ENCODE data around the gene ALDH3B1. TPM values are rescaled to one million over a fixed set of nuclear protein-coding genes. Genes with fewer than 3 reads are reported as not detected.

Gene ALDH3B1
- total RNA-seq, 1 experiment from 2014 or later, result 0.35 TPM

- no peaks in the 10 kb centered on the region for H3K36me3 ChIP-seq (replicated peaks; ENCODE audit: control insufficient read depth, insufficient read depth, low read length)
- no peaks in the 10 kb centered on the region for H3K27me3 ChIP-seq (ENCODE audit: control insufficient read depth, insufficient read depth, low read length)
- H3K4me3 ChIP-seq (ENCODE audit: insufficient read depth, low read depth, low read length), result no peak overlapping the region
- no peak for DNase-seq
These were observed 5.3 kb downstream of the ALDH3B1 start for GRCh38 chr11:68015467-68015866.

GRCh38 chr11:68016161-68016903, 6.2 kb downstream of the ALDH3B1 start:
- Histone ChIP-seq H3K4me3 (ENCODE audit: insufficient read depth, low read depth, low read length) (no peak overlapping the region), H3K36me3 (replicated peaks; ENCODE audit: control insufficient read depth, insufficient read depth, low read length) (no peaks in the 10 kb centered on the region), H3K27me3 (ENCODE audit: control insufficient read depth, insufficient read depth, low read length) (no peaks in the 10 kb centered on the region)
- DNase-seq, result no peak

- H3K4me3 ChIP-seq (ENCODE audit: insufficient read depth, low read depth, low read length), result no peak overlapping the region
- no peaks in the 10 kb centered on the region for H3K36me3 ChIP-seq (replicated peaks; ENCODE audit: control insufficient read depth, insufficient read depth, low read length)
- no peak for DNase-seq
- H3K27me3 ChIP-seq (ENCODE audit: control insufficient read depth, insufficient read depth, low read length), result no peaks in the 10 kb centered on the region
These were observed 7.0 kb downstream of the ALDH3B1 start for GRCh38 chr11:68016904-68017817.

- no peak overlapping the region for H3K4me3 ChIP-seq (ENCODE audit: insufficient read depth, low read depth, low read length)
- no peak for DNase-seq
- no peaks in the 10 kb centered on the region for H3K27me3 ChIP-seq (ENCODE audit: control insufficient read depth, insufficient read depth, low read length)
- no peaks in the 10 kb centered on the region for H3K36me3 ChIP-seq (replicated peaks; ENCODE audit: control insufficient read depth, insufficient read depth, low read length)
These were observed 8.0 kb downstream of the ALDH3B1 start for GRCh38 chr11:68017980-68018729.

GRCh38 chr11:68018730-68019190, 8.6 kb downstream of the ALDH3B1 start:
- Histone ChIP-seq H3K27me3 (ENCODE audit: control insufficient read depth, insufficient read depth, low read length) (no peaks in the 10 kb centered on the region), H3K36me3 (replicated peaks; ENCODE audit: control insufficient read depth, insufficient read depth, low read length) (no peaks in the 10 kb centered on the region), H3K4me3 (ENCODE audit: insufficient read depth, low read depth, low read length) (no peak overlapping the region)
- DNase-seq, result no peak

GRCh38 chr11:68019486-68019885, 9.4 kb downstream of the ALDH3B1 start:
- Histone ChIP-seq H3K36me3 (replicated peaks; ENCODE audit: control insufficient read depth, insufficient read depth, low read length) (no peaks in the 10 kb centered on the region), H3K4me3 (ENCODE audit: insufficient read depth, low read depth, low read length) (no peak overlapping the region), H3K27me3 (ENCODE audit: control insufficient read depth, insufficient read depth, low read length) (no peaks in the 10 kb centered on the region)
- no peak for DNase-seq

GRCh38 chr11:68020575-68020974, 10.4 kb downstream of the ALDH3B1 start:
- H3K4me3 ChIP-seq (ENCODE audit: insufficient read depth, low read depth, low read length), result no peak overlapping the region
- H3K27me3 ChIP-seq (ENCODE audit: control insufficient read depth, insufficient read depth, low read length), result no peaks in the 10 kb centered on the region
- peak; percentile 93 for DNase-seq
- H3K36me3 ChIP-seq (replicated peaks; ENCODE audit: control insufficient read depth, insufficient read depth, low read length), result peaks cover 2% of the 10 kb centered on the region

- peak; percentile 90 for DNase-seq
- peaks cover 4% of the 10 kb centered on the region for H3K36me3 ChIP-seq (replicated peaks; ENCODE audit: control insufficient read depth, insufficient read depth, low read length)
- no peaks in the 10 kb centered on the region for H3K27me3 ChIP-seq (ENCODE audit: control insufficient read depth, insufficient read depth, low read length)
- H3K4me3 ChIP-seq (ENCODE audit: insufficient read depth, low read depth, low read length), result no peak overlapping the region
These were observed 11.2 kb downstream of the ALDH3B1 start for GRCh38 chr11:68021167-68021787.

GRCh38 chr11:68022531-68022930, 12.4 kb downstream of the ALDH3B1 start:
- Histone ChIP-seq H3K36me3 (replicated peaks; ENCODE audit: control insufficient read depth, insufficient read depth, low read length) (peaks cover 4% of the 10 kb centered on the region), H3K4me3 (ENCODE audit: insufficient read depth, low read depth, low read length) (no peak overlapping the region), H3K27me3 (ENCODE audit: control insufficient read depth, insufficient read depth, low read length) (no peaks in the 10 kb centered on the region)
- no peak for DNase-seq

GRCh38 chr11:68024508-68024907, 14.4 kb downstream of the ALDH3B1 start:
- Histone ChIP-seq H3K4me3 (ENCODE audit: insufficient read depth, low read depth, low read length) (no peak overlapping the region), H3K36me3 (replicated peaks; ENCODE audit: control insufficient read depth, insufficient read depth, low read length) (peaks cover 4% of the 10 kb centered on the region), H3K27me3 (ENCODE audit: control insufficient read depth, insufficient read depth, low read length) (no peaks in the 10 kb centered on the region)
- no peak for DNase-seq

GRCh38 chr11:68025047-68025446, 14.9 kb downstream of the ALDH3B1 start:
- no peaks in the 10 kb centered on the region for H3K27me3 ChIP-seq (ENCODE audit: control insufficient read depth, insufficient read depth, low read length)
- H3K4me3 ChIP-seq (ENCODE audit: insufficient read depth, low read depth, low read length), result no peak overlapping the region
- no peak for DNase-seq
- H3K36me3 ChIP-seq (replicated peaks; ENCODE audit: control insufficient read depth, insufficient read depth, low read length), result peaks cover 4% of the 10 kb centered on the region

- H3K36me3 ChIP-seq (replicated peaks; ENCODE audit: control insufficient read depth, insufficient read depth, low read length), result peaks cover 4% of the 10 kb centered on the region
- H3K27me3 ChIP-seq (ENCODE audit: control insufficient read depth, insufficient read depth, low read length), result no peaks in the 10 kb centered on the region
- no peak for DNase-seq
- H3K4me3 ChIP-seq (ENCODE audit: insufficient read depth, low read depth, low read length), result no peak overlapping the region
These were observed 16.4 kb downstream of the ALDH3B1 start for GRCh38 chr11:68026391-68027105.

- H3K27me3 ChIP-seq (ENCODE audit: control insufficient read depth, insufficient read depth, low read length), result no peaks in the 10 kb centered on the region
- no peak for DNase-seq
- peaks cover 10% of the 10 kb centered on the region for H3K36me3 ChIP-seq (replicated peaks; ENCODE audit: control insufficient read depth, insufficient read depth, low read length)
- H3K4me3 ChIP-seq (ENCODE audit: insufficient read depth, low read depth, low read length), result no peak overlapping the region
These were observed 17.5 kb downstream of the ALDH3B1 start for GRCh38 chr11:68027667-68028066.
